IPS-18c (cell line): ENCODE results near the gene MYLK.

Experiments
- H3K4me3 ChIP-seq: 2 replicates; pipeline ENCODE4 v1.7.0; 2013; ENCODE audit warnings: low read depth, mild to moderate bottlenecking, low read length, moderate library complexity; ENCODE audit not compliant: insufficient read depth
- H3K9me3 ChIP-seq: one replicate; pipeline ENCODE4 v1.6.1; 2013; ENCODE audit warnings: mild to moderate bottlenecking, low read length, moderate library complexity; ENCODE audit not compliant: control insufficient read depth, insufficient read depth

Gene MYLK

GRCh38 chr3:123694366-123695087, 189.6 kb downstream of the MYLK start:
- H3K9me3 ChIP-seq = no peaks in the 10 kb centered on the region

GRCh38 chr3:123693584-123694190, 190.4 kb downstream of the MYLK start:
- Histone ChIP-seq H3K9me3 (no peaks in the 10 kb centered on the region), H3K4me3 (no peak overlapping the region)

More at GRCh38 chr3:123694366-123695087, 189.6 kb downstream of the MYLK start:
- no peak overlapping the region for H3K4me3 ChIP-seq

- no peaks in the 10 kb centered on the region for H3K9me3 ChIP-seq
- H3K4me3 ChIP-seq = no peak overlapping the region
Observed at GRCh38 chr3:123692671-123693070, 191.5 kb downstream of the MYLK start.

GRCh38 chr3:123692041-123692440, 192.1 kb downstream of the MYLK start:
- no peaks in the 10 kb centered on the region for H3K9me3 ChIP-seq
- no peak overlapping the region for H3K4me3 ChIP-seq

GRCh38 chr3:123689831-123690230, 194.3 kb downstream of the MYLK start:
- no peak overlapping the region for H3K4me3 ChIP-seq
- no peaks in the 10 kb centered on the region for H3K9me3 ChIP-seq

- Histone ChIP-seq H3K4me3 (no peak overlapping the region), H3K9me3 (no peaks in the 10 kb centered on the region)
Observed at GRCh38 chr3:123688241-123688747, 195.8 kb downstream of the MYLK start.

- Histone ChIP-seq H3K4me3 (no peak overlapping the region), H3K9me3 (no peaks in the 10 kb centered on the region)
Observed at GRCh38 chr3:123687286-123687685, 196.8 kb downstream of the MYLK start.

GRCh38 chr3:123686251-123686650, 197.9 kb downstream of the MYLK start:
- Histone ChIP-seq H3K4me3 (no peak overlapping the region), H3K9me3 (no peaks in the 10 kb centered on the region)

- Histone ChIP-seq H3K9me3 (no peaks in the 10 kb centered on the region), H3K4me3 (no peak overlapping the region)
Observed at GRCh38 chr3:123685780-123686179, 198.4 kb downstream of the MYLK start.

- H3K4me3 ChIP-seq = no peak overlapping the region
- no peaks in the 10 kb centered on the region for H3K9me3 ChIP-seq
Observed at GRCh38 chr3:123684636-123685035, 199.5 kb downstream of the MYLK start.

GRCh38 chr3:123684209-123684608, 199.9 kb downstream of the MYLK start:
- no peak overlapping the region for H3K4me3 ChIP-seq

GRCh38 chr3:123683505-123684154, 200.5 kb downstream of the MYLK start:
- no peaks in the 10 kb centered on the region for H3K9me3 ChIP-seq
- no peak overlapping the region for H3K4me3 ChIP-seq

More at GRCh38 chr3:123684209-123684608, 199.9 kb downstream of the MYLK start:
- H3K9me3 ChIP-seq = no peaks in the 10 kb centered on the region

- H3K9me3 ChIP-seq = no peaks in the 10 kb centered on the region
- H3K4me3 ChIP-seq = no peak overlapping the region
Observed at GRCh38 chr3:123682781-123683504, 201.2 kb downstream of the MYLK start.

GRCh38 chr3:123682302-123682701, 201.8 kb downstream of the MYLK start:
- no peak overlapping the region for H3K4me3 ChIP-seq
- H3K9me3 ChIP-seq = no peaks in the 10 kb centered on the region

GRCh38 chr3:123679712-123680386, 204.3 kb downstream of the MYLK start:
- Histone ChIP-seq H3K4me3 (no peak overlapping the region), H3K9me3 (no peaks in the 10 kb centered on the region)

GRCh38 chr3:123678108-123678511, 206.0 kb downstream of the MYLK start:
- no peak overlapping the region for H3K4me3 ChIP-seq
- no peaks in the 10 kb centered on the region for H3K9me3 ChIP-seq
